Nucleus accumbens (tissue), 56 donors: Measurements from ENCODE around the gene ARHGAP26.
"Not testable (repeated sequence)": the region's sequence is repeated elsewhere in the genome, so short reads cannot be mapped to it uniquely, and the experiment has no call there.

Source experiments
- DNase-seq, 56 donors: peaks; one replicate each; lab custom pipeline; 2025; lab: John Stamatoyannopoulos, UW

The ARHGAP26 gene

GRCh38 chr5:142945845-142946244 is 175.7 kb downstream of the ARHGAP26 start:
- DNase-seq = no peak

GRCh38 chr5:142946547-142947426 is 176.6 kb downstream of the ARHGAP26 start:
- DNase-seq = peak in 6 of 56 donors; percentile 3 to 29 (median 10)

GRCh38 chr5:142947427-142947709 is 177.2 kb downstream of the ARHGAP26 start:
- no peak for DNase-seq

- no peak for DNase-seq
These were observed 182.1 kb downstream of the ARHGAP26 start for GRCh38 chr5:142952229-142952628.

- DNase-seq = not testable (repeated sequence)
These were observed 182.7 kb downstream of the ARHGAP26 start for GRCh38 chr5:142952871-142953270.

- DNase-seq = no peak
These were observed 184.3 kb downstream of the ARHGAP26 start for GRCh38 chr5:142954455-142954854.

GRCh38 chr5:142955628-142956027 is 185.5 kb downstream of the ARHGAP26 start:
- peak in 2 of 56 donors; percentile 2 to 11 for DNase-seq

GRCh38 chr5:142957528-142957927 is 187.4 kb downstream of the ARHGAP26 start:
- peak in 1 of 56 donors; percentile 1 for DNase-seq

GRCh38 chr5:142958944-142959682 is 188.9 kb downstream of the ARHGAP26 start:
- DNase-seq = no peak

- no peak for DNase-seq
These were observed 189.8 kb downstream of the ARHGAP26 start for GRCh38 chr5:142959683-142960657.

- DNase-seq = no peak
These were observed 191.4 kb downstream of the ARHGAP26 start for GRCh38 chr5:142961440-142962173.

GRCh38 chr5:142962174-142962533 is 192.0 kb downstream of the ARHGAP26 start:
- DNase-seq = no peak

GRCh38 chr5:142965258-142966120 is 195.3 kb downstream of the ARHGAP26 start:
- peak in 5 of 56 donors; percentile 5 to 42 (median 32) for DNase-seq

GRCh38 chr5:142966121-142966420 is 195.9 kb downstream of the ARHGAP26 start:
- no peak for DNase-seq

- no peak for DNase-seq
These were observed 199.0 kb downstream of the ARHGAP26 start for GRCh38 chr5:142969186-142969585.

- DNase-seq = no peak
These were observed 199.7 kb downstream of the ARHGAP26 start for GRCh38 chr5:142969624-142970439.

- no peak for DNase-seq
These were observed 200.4 kb downstream of the ARHGAP26 start for GRCh38 chr5:142970440-142971030.
